ENCODE results near the gene EEF2KMT.

DNA sequence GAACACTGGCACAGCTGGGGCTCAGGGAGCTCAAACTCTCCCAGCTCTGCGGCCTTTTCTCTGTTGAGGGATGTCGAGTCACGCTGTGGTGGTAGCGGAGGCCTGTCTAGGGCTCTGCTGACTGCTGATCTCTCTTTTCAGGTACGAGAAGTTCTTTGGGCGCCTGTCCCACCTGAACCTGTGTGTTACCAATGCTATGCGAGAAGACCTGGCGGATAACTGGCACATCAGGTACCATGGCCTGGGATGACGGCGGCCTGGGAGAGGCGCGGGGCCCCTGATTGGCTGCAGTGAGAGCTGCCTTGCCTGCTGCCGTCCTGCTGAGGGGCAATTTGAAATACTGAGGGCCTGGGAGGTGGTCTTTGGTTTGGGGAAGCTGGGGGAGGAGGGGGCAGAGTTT, 20.3 kb downstream of the EEF2KMT start:
- TF ChIP-seq POLR2A (IDR thresholded peaks at IDR 0.05; ENCODE audit: low read depth, low read length) (no peak), TAF1 (IDR thresholded peaks at IDR 0.05; ENCODE audit: borderline replicate concordance, low read depth, low read length) (no peak)
